Measurements from ENCODE around the gene WWOX. TPM values are rescaled to one million over a fixed set of nuclear protein-coding genes. Genes with fewer than 3 reads are reported as not detected.
A peak's percentile ranks its signal among the peaks of the same experiment; 100 is the strongest.

WWOX gene
- total RNA-seq, 1 experiment from 2014 or later = 35.6 TPM

DNA sequence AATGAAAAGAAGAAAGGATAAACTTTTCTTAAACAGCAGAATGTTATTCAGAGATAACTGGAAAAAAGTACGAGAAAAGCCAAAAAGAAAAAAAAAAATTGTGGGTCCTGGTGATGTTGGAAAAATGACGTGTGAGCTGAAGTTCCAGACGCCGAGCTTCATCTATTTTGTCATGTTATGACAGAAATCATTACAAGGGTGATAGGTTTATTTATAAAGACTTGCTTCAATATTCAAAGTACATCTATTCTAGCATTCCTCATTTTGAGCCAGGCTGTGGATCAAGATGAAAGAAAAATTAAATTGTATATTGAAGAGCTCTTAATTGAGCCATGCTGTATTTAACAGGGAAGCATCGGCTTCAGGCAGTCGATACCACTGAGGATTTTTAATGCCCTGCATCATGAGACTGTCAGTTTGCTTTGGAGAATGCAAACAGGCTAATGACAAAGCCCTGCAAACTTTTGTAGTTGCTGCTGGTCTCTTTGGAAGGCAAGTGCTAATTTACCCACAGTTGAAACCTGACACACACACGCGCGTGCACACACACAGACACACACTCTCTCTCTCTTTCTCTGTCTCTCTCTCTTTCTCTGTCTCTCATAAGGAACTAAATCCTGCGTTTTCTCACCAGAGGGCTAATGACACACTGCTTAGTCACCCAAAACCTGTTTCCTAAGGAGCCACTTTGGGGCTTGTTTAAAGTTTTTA is 110.7 kb downstream of the WWOX start:
- BruUV-seq (replicated peaks) = no TSS peak
- Histone ChIP-seq H3K4me1 (replicated peaks; ENCODE audit: insufficient read depth) (peaks cover 50% of the 10 kb centered on the region), H3K27ac (peak overlapping the region; percentile 95), H3K36me3 (ENCODE audit: low read depth) (no peaks in the 10 kb centered on the region), H2AFZ (no peak overlapping the region), H3K9me2 (ENCODE audit: insufficient read depth) (no peaks in the 10 kb centered on the region), H3K4me3 (peak overlapping the region; percentile 20; the same call in 1 of the 2 replicates), H3K4me2 (peak overlapping the region; percentile 65), H3K27me3 (ENCODE audit: insufficient read depth, low read depth) (no peaks in the 10 kb centered on the region), H4K20me1 (ENCODE audit: insufficient read depth) (no peaks in the 10 kb centered on the region), H3F3A (ENCODE audit: insufficient read depth, low read depth) (peaks cover 36% of the 10 kb centered on the region), H3K9me3 (ENCODE audit: insufficient read depth, low read depth) (no peaks in the 10 kb centered on the region), H3K79me2 (ENCODE audit: low read depth) (peaks cover 6% of the 10 kb centered on the region; the same call in 1 of the 2 replicates)
- no peak for TF ChIP-seq EZH2 (IDR thresholded peaks at IDR 0.05; ENCODE audit: low read depth)
- TF ChIP-seq, protein P1, sequence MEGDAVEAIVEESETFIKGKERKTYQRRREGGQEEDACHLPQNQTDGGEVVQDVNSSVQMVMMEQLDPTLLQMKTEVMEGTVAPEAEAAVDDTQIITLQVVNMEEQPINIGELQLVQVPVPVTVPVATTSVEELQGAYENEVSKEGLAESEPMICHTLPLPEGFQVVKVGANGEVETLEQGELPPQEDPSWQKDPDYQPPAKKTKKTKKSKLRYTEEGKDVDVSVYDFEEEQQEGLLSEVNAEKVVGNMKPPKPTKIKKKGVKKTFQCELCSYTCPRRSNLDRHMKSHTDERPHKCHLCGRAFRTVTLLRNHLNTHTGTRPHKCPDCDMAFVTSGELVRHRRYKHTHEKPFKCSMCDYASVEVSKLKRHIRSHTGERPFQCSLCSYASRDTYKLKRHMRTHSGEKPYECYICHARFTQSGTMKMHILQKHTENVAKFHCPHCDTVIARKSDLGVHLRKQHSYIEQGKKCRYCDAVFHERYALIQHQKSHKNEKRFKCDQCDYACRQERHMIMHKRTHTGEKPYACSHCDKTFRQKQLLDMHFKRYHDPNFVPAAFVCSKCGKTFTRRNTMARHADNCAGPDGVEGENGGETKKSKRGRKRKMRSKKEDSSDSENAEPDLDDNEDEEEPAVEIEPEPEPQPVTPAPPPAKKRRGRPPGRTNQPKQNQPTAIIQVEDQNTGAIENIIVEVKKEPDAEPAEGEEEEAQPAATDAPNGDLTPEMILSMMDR (conservative IDR thresholded peaks at IDR 0.05) = no peak
- peak; percentile 57 to 96 for DNase-seq
- POLR2A ChIA-PET (ENCODE audit: unreplicated experiment) = no interaction called here
- CTCF ChIA-PET = no interaction called here
- intact Hi-C loops (cut with micrococcal nuclease; ENCODE audit: unreplicated experiment) = loop anchor here (5.0 kb wide), 3 partner anchors 777 to 1817 kb away; no protein-coding TSS in a partner anchor

DNA sequence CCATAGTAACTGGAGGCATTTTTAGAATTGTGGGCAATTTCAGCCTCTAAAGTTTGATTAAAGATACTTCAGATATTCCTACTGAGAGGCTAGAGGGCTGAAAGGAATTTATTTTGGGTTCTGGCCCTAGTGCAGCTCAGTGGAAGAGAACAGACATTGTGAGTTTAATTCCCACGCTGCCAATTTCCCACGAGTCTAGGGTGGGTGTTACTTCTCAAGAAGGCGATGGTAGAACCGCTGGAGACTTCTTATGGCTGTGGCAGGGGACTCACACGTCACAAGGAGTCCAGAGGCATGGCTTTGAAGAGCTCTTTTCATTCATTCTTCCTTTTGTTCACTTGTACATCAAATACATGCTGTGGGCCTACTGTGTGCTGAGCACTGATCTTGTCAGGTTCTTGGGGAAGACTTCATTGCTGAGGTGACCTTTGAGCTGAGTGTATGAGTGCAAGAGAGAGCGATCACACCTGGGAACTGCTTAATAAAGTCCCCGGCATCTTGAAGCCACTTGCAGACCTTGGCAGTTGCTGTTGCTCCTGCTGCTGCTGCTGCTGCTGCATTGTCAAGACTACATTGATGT is 111.7 kb downstream of the WWOX start:
- no peaks in the 10 kb centered on the region for H3K27me3 ChIP-seq (ENCODE audit: insufficient read depth, low read depth)
- TF ChIP-seq, protein P1 (conservative IDR thresholded peaks at IDR 0.05) = no peak
- TF ChIP-seq EZH2 (IDR thresholded peaks at IDR 0.05; ENCODE audit: low read depth) = no peak

DNA sequence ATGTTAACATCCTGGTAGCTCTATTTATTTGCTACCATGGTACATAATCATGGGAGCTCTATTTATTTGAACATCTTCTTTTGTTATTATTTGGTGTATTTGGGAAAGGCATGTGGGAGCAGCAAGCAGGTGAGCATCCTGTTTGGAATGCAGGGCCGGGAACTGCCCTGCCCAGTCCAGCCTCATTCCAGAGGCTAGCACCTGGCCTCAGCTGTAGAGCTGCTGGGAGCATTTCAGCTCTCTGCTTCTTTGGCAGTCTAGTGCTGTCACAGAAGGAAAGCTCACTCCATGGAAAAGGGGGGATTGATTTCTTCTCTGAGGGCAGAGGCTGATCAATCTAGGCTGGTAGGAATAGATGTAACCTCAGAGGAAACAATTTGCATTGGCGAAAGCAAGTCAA is 112.5 kb downstream of the WWOX start:
- H2AFZ ChIP-seq = no peak overlapping the region
- peak overlapping the region; percentile 73 for H3K4me2 ChIP-seq
- peak overlapping the region; percentile 24; the same call in 1 of the 2 replicates for H3K4me3 ChIP-seq
- intact Hi-C loops (cut with micrococcal nuclease; ENCODE audit: unreplicated experiment) = loop anchor here (5.0 kb wide), 3 partner anchors 775 to 1815 kb away; no protein-coding TSS in a partner anchor
- no peaks in the 10 kb centered on the region for H3K27me3 ChIP-seq (ENCODE audit: insufficient read depth, low read depth)
- peaks cover 6% of the 10 kb centered on the region; the same call in 1 of the 2 replicates for H3K79me2 ChIP-seq (ENCODE audit: low read depth)
- CTCF ChIA-PET = no interaction called here
- no TSS peak for BruUV-seq (replicated peaks)
- H3K9me2 ChIP-seq (ENCODE audit: insufficient read depth) = no peaks in the 10 kb centered on the region
- H3K27ac ChIP-seq = peak overlapping the region; percentile 95
- TF ChIP-seq, protein P1 (conservative IDR thresholded peaks at IDR 0.05) = no peak
- TF ChIP-seq EZH2 (IDR thresholded peaks at IDR 0.05; ENCODE audit: low read depth) = no peak
- peaks cover 50% of the 10 kb centered on the region for H3K4me1 ChIP-seq (replicated peaks; ENCODE audit: insufficient read depth)
- no peaks in the 10 kb centered on the region for H3K36me3 ChIP-seq (ENCODE audit: low read depth)
- DNase-seq = peak; percentile 82 to 97
- POLR2A ChIA-PET (ENCODE audit: unreplicated experiment) = interaction anchor here (0.6 kb wide), 2 partner anchors 18 to 20 kb away, joined by 4 to 5 read pairs; no protein-coding TSS in a partner anchor
- H3K9me3 ChIP-seq (ENCODE audit: insufficient read depth, low read depth) = no peaks in the 10 kb centered on the region
- H4K20me1 ChIP-seq (ENCODE audit: insufficient read depth) = no peaks in the 10 kb centered on the region
- peaks cover 36% of the 10 kb centered on the region for H3F3A ChIP-seq (ENCODE audit: insufficient read depth, low read depth)

More for the DNA sequence above, 111.7 kb downstream of the WWOX start:
- Histone ChIP-seq H3K9me2 (ENCODE audit: insufficient read depth) (no peaks in the 10 kb centered on the region), H3F3A (ENCODE audit: insufficient read depth, low read depth) (peaks cover 36% of the 10 kb centered on the region), H3K4me1 (replicated peaks; ENCODE audit: insufficient read depth) (peaks cover 50% of the 10 kb centered on the region), H4K20me1 (ENCODE audit: insufficient read depth) (no peaks in the 10 kb centered on the region), H3K36me3 (ENCODE audit: low read depth) (no peaks in the 10 kb centered on the region), H3K79me2 (ENCODE audit: low read depth) (peaks cover 6% of the 10 kb centered on the region; the same call in 1 of the 2 replicates), H3K9me3 (ENCODE audit: insufficient read depth, low read depth) (no peaks in the 10 kb centered on the region), H3K4me3 (peak overlapping the region; percentile 20; the same call in 1 of the 2 replicates), H2AFZ (no peak overlapping the region), H3K4me2 (peak overlapping the region; percentile 65), H3K27ac (peak overlapping the region; percentile 95)
- BruUV-seq (replicated peaks) = no TSS peak
- CTCF ChIA-PET = no interaction called here
- POLR2A ChIA-PET (ENCODE audit: unreplicated experiment) = interaction anchor here (0.6 kb wide), 2 partner anchors 19 kb away, joined by 4 to 5 read pairs; no protein-coding TSS in a partner anchor
- intact Hi-C loops (cut with micrococcal nuclease; ENCODE audit: unreplicated experiment) = loop anchor here (5.0 kb wide), 3 partner anchors 776 to 1816 kb away; no protein-coding TSS in a partner anchor
- no peak for DNase-seq

Measured in PC-9 (cell line).